Psoas muscle (tissue), 8 donors: Measurements from ENCODE around the gene CLN3. TPM values are rescaled to one million over a fixed set of nuclear protein-coding genes. Genes with fewer than 3 reads are reported as not detected.
A peak's percentile ranks its signal among the peaks of the same experiment; 100 is the strongest.

Experiments
- ATAC-seq, 4 donors: fragments of 200-7000 bp; cut with Tn5 transposase; one replicate each; pipeline ENCODE4 v1.9.1; 2020; ENCODE audit warnings: moderate library complexity in 3 of 4, mild to moderate bottlenecking in 2 of 4
- DNase-seq, 2 donors: peaks; one replicate each; pipeline ENCODE4 v3.0.0-alpha.2; 2020
- H3K27ac ChIP-seq: fragments of 200-600 bp; one replicate; pipeline ENCODE4 v1.8.0; 2022
- H3K27me3 ChIP-seq, 3 donors: fragments of 200-600 bp in 1 of 3; one replicate each; pipeline versions ENCODE4 v1.6.1 to v1.8.0; 2013 to 2022; ENCODE audit warnings: low read length in 2 of 3, mild to moderate bottlenecking in 2 of 3, moderate library complexity in 1 of 3; ENCODE audit not compliant: insufficient read depth in 3 of 3
- H3K36me3 ChIP-seq, 2 donors: fragments of 200-600 bp in 1 of 2; one replicate each; pipeline versions ENCODE4 v1.6.1 to v1.8.0; 2013 to 2022; ENCODE audit warnings: low read depth in 1 of 2, mild to moderate bottlenecking in 1 of 2, moderate library complexity in 1 of 2; ENCODE audit not compliant: insufficient read depth in 1 of 2
- H3K4me1 ChIP-seq: fragments of 200-600 bp; one replicate; pipeline ENCODE4 v1.8.0; 2022
- H3K4me3 ChIP-seq: fragments of 200-600 bp; one replicate; pipeline ENCODE4 v1.8.0; 2022; ENCODE audit warnings: mild to moderate bottlenecking
- H3K9me3 ChIP-seq: fragments of 200-600 bp; one replicate; pipeline ENCODE4 v1.8.0; 2022
- CTCF ChIP-seq: fragments of 200-600 bp; IDR thresholded peaks from one replicate; pipeline ENCODE4 v1.8.0; 2022; ENCODE audit warnings: antibody characterized with exemption
- WGBS, 3 donors: extraction: QIAGEN DNeasy Blood & Tissue Kit; methylation state at CpG; one replicate each; pipeline versions ENCODE4 v1.1.6 to v1.1.7; 2013; 5-methylcytosine and 5-hydroxymethylcytosine counted together
- intact Hi-C, 2 donors: fragments of 100-400 bp; cut with DNase I; formaldehyde crosslinking; loops; one replicate each; pipeline versions ENCODE4 v1.11.0 to v1.14.2; 2022
- polyA plus RNA-seq, 3 donors: library from polyadenylated mRNA; stranded (reverse); fragments of 200-250 nt; gene quantifications; one replicate each; pipeline ENCODE4 v1.2.3, GENCODE V29; 2013
- total RNA-seq, 4 donors: library from RNA; stranded (reverse); fragmentation: NEBNext Ultra II Directional in 2 of 4; extraction: Animal tissue kit (Norgen Biotek cat#: 25700) in 2 of 4; gene quantifications; one replicate each; pipeline versions ENCODE4 v1.2.1 to v1.2.4, GENCODE V29; 2021 to 2023
- donor health status: healthy with polysubstance abuse.
- donor health status: DM: no; HTN: no; CAD: no; lungs with moderate emphysema.
- donor health status: Bipolar disorder and iron deficiency.
- donor health status: healthy.
- donor health status: DM: yes; HTN: yes; CAD: no.
- donor health status: DM: no; HTN: no; CAD: no.
- donor health status: DM: no; HTN: no; CAD: no.
- donor health status: DM: yes; HTN: yes; CAD: no.

Gene CLN3
- total and polyA plus RNA-seq, 7 donors: 10.8 to 29.3 (median 15.3) TPM

GRCh38 chr16:28499854-28500253 is 8.0 kb upstream of the CLN3 start:
- Histone ChIP-seq H3K36me3 (no peaks in the 10 kb centered on the region), H3K4me1 (no peaks in the 10 kb centered on the region), H3K27me3 (peaks cover 0 to 2% (median 0%) of the 10 kb centered on the region in 3 donors), H3K27ac (no peak overlapping the region), H3K4me3 (no peak overlapping the region), H3K9me3 (no peaks in the 10 kb centered on the region)
- DNase-seq (no peak), ATAC-seq (no peak)
- 69 to 77% (median 73%) methylated on average over 9 to 10 of the region's 10 CpGs for WGBS, 3 donors
- intact Hi-C loops: no loop called here
- TF ChIP-seq CTCF: no peak

- intact Hi-C loops: no loop called here
- TF ChIP-seq CTCF: no peak
Observed at GRCh38 chr16:28498666-28499381, 7.0 kb upstream of the CLN3 start.

GRCh38 chr16:28497861-28498599 is 6.2 kb upstream of the CLN3 start:
- TF ChIP-seq CTCF: no peak
- no peaks in the 10 kb centered on the region for H3K36me3 ChIP-seq
- no peaks in the 10 kb centered on the region for H3K27me3 ChIP-seq
- 73 to 81% (median 75%) methylated on average over 28 to 33 of the region's 33 CpGs for WGBS, 3 donors
- H3K27ac ChIP-seq: no peak overlapping the region
- H3K4me1 ChIP-seq: no peaks in the 10 kb centered on the region
- ATAC-seq: no peak
- H3K4me3 ChIP-seq: no peak overlapping the region
- intact Hi-C loops: no loop called here
- no peaks in the 10 kb centered on the region for H3K9me3 ChIP-seq
- DNase-seq: no peak

More at GRCh38 chr16:28498666-28499381, 7.0 kb upstream of the CLN3 start:
- WGBS, 3 donors: 80 to 82% (median 81%) methylated on average over 15 of the region's 15 CpGs
- Histone ChIP-seq H3K36me3 (no peaks in the 10 kb centered on the region), H3K4me3 (no peak overlapping the region), H3K4me1 (no peaks in the 10 kb centered on the region), H3K9me3 (no peaks in the 10 kb centered on the region), H3K27me3 (no peaks in the 10 kb centered on the region), H3K27ac (no peak overlapping the region)
- no peak for ATAC-seq
- DNase-seq: no peak

- H3K27ac ChIP-seq: no peak overlapping the region
- no peak for TF ChIP-seq CTCF
- no peak for DNase-seq
- ATAC-seq: no peak
- no peaks in the 10 kb centered on the region for H3K36me3 ChIP-seq
- intact Hi-C loops: no loop called here
- peak overlapping the region; percentile 16 for H3K4me3 ChIP-seq
- no peaks in the 10 kb centered on the region for H3K9me3 ChIP-seq
- no peaks in the 10 kb centered on the region for H3K4me1 ChIP-seq
- WGBS, 3 donors: 75 to 89% (median 81%) methylated on average over 9 of the region's 9 CpGs
- no peaks in the 10 kb centered on the region for H3K27me3 ChIP-seq
Observed at GRCh38 chr16:28497386-28497785, 5.5 kb upstream of the CLN3 start.
